ENCODE data around the gene OTULINL. TPM values are rescaled to one million over a fixed set of nuclear protein-coding genes. Genes with fewer than 3 reads are reported as not detected.
"Not testable (repeated sequence)": the region's sequence is repeated elsewhere in the genome, so short reads cannot be mapped to it uniquely, and the experiment has no call there.

OTULINL gene
- 0.17 TPM for polyA plus RNA-seq (2012; ENCODE audit: missing spikeins)

- FAIRE-seq (no peak), DNase-seq (ENCODE audit: insufficient read length) (peak; percentile 87)
- no peak for TF ChIP-seq POLR2AphosphoS5 (IDR thresholded peaks at IDR 0.05; ENCODE audit: low read depth, low read length)
- TF ChIP-seq TAF1 (IDR thresholded peaks at IDR 0.05; ENCODE audit: borderline replicate concordance, low read depth, low read length): no peak
- no peak for TF ChIP-seq POLR2A (IDR thresholded peaks at IDR 0.05; ENCODE audit: low read depth, low read length)
These were observed at the start of gene OTULINL for GRCh38 chr5:14581106-14581890. Gene OTULINL (plus strand): TSS chr5:14581792. CDS start chr5:14581895, 103 bp downstream.

- TF ChIP-seq POLR2AphosphoS5 (IDR thresholded peaks at IDR 0.05; ENCODE audit: low read depth, low read length): no peak
- no peak for TF ChIP-seq POLR2A (IDR thresholded peaks at IDR 0.05; ENCODE audit: low read depth, low read length)
- TF ChIP-seq TAF1 (IDR thresholded peaks at IDR 0.05; ENCODE audit: borderline replicate concordance, low read depth, low read length): no peak
- FAIRE-seq: no peak
- no peak for DNase-seq (ENCODE audit: insufficient read length)
These were observed 49.4 kb upstream of the OTULINL start for GRCh38 chr5:14532180-14532579.

- no peak for FAIRE-seq
These were observed 46.8 kb upstream of the OTULINL start for GRCh38 chr5:14534773-14535172.

GRCh38 chr5:14545308-14545707 lies 36.3 kb upstream of the OTULINL start:
- FAIRE-seq: no peak
- TF ChIP-seq POLR2AphosphoS5 (IDR thresholded peaks at IDR 0.05; ENCODE audit: low read depth, low read length) (no peak), POLR2A (IDR thresholded peaks at IDR 0.05; ENCODE audit: low read depth, low read length) (no peak), TAF1 (IDR thresholded peaks at IDR 0.05; ENCODE audit: borderline replicate concordance, low read depth, low read length) (no peak)
- DNase-seq (ENCODE audit: insufficient read length): no peak

More at GRCh38 chr5:14534773-14535172, 46.8 kb upstream of the OTULINL start:
- DNase-seq (ENCODE audit: insufficient read length): no peak
- TF ChIP-seq TAF1 (IDR thresholded peaks at IDR 0.05; ENCODE audit: borderline replicate concordance, low read depth, low read length): no peak
- TF ChIP-seq POLR2AphosphoS5 (IDR thresholded peaks at IDR 0.05; ENCODE audit: low read depth, low read length): no peak
- TF ChIP-seq POLR2A (IDR thresholded peaks at IDR 0.05; ENCODE audit: low read depth, low read length): no peak

GRCh38 chr5:14545862-14546261 lies 35.7 kb upstream of the OTULINL start:
- TF ChIP-seq POLR2A (IDR thresholded peaks at IDR 0.05; ENCODE audit: low read depth, low read length): no peak
- no peak for TF ChIP-seq POLR2AphosphoS5 (IDR thresholded peaks at IDR 0.05; ENCODE audit: low read depth, low read length)
- no peak for TF ChIP-seq TAF1 (IDR thresholded peaks at IDR 0.05; ENCODE audit: borderline replicate concordance, low read depth, low read length)

GRCh38 chr5:14547666-14548065 lies 33.9 kb upstream of the OTULINL start:
- FAIRE-seq (no peak), DNase-seq (ENCODE audit: insufficient read length) (no peak)
- TF ChIP-seq POLR2AphosphoS5 (IDR thresholded peaks at IDR 0.05; ENCODE audit: low read depth, low read length) (no peak), TAF1 (IDR thresholded peaks at IDR 0.05; ENCODE audit: borderline replicate concordance, low read depth, low read length) (no peak), POLR2A (IDR thresholded peaks at IDR 0.05; ENCODE audit: low read depth, low read length) (no peak)

More at GRCh38 chr5:14545862-14546261, 35.7 kb upstream of the OTULINL start:
- FAIRE-seq (no peak), DNase-seq (ENCODE audit: insufficient read length) (no peak)

GRCh38 chr5:14551211-14551610 lies 30.4 kb upstream of the OTULINL start:
- no peak for DNase-seq (ENCODE audit: insufficient read length)
- FAIRE-seq: no peak
- TF ChIP-seq POLR2AphosphoS5 (IDR thresholded peaks at IDR 0.05; ENCODE audit: low read depth, low read length): no peak
- TF ChIP-seq TAF1 (IDR thresholded peaks at IDR 0.05; ENCODE audit: borderline replicate concordance, low read depth, low read length): no peak
- TF ChIP-seq POLR2A (IDR thresholded peaks at IDR 0.05; ENCODE audit: low read depth, low read length): no peak

- no peak for TF ChIP-seq POLR2AphosphoS5 (IDR thresholded peaks at IDR 0.05; ENCODE audit: low read depth, low read length)
- no peak for TF ChIP-seq POLR2A (IDR thresholded peaks at IDR 0.05; ENCODE audit: low read depth, low read length)
- TF ChIP-seq TAF1 (IDR thresholded peaks at IDR 0.05; ENCODE audit: borderline replicate concordance, low read depth, low read length): no peak
- FAIRE-seq: no peak
- DNase-seq (ENCODE audit: insufficient read length): no peak
These were observed 29.6 kb upstream of the OTULINL start for GRCh38 chr5:14552017-14552416.

GRCh38 chr5:14554288-14554687 lies 27.3 kb upstream of the OTULINL start:
- not testable (repeated sequence) for FAIRE-seq; DNase-seq (ENCODE audit: insufficient read length)

GRCh38 chr5:14556015-14556414 lies 25.6 kb upstream of the OTULINL start:
- DNase-seq (ENCODE audit: insufficient read length): no peak
- no peak for FAIRE-seq
- no peak for TF ChIP-seq POLR2AphosphoS5 (IDR thresholded peaks at IDR 0.05; ENCODE audit: low read depth, low read length)
- TF ChIP-seq POLR2A (IDR thresholded peaks at IDR 0.05; ENCODE audit: low read depth, low read length): no peak
- TF ChIP-seq TAF1 (IDR thresholded peaks at IDR 0.05; ENCODE audit: borderline replicate concordance, low read depth, low read length): no peak

GRCh38 chr5:14557203-14557770 lies 24.3 kb upstream of the OTULINL start:
- TF ChIP-seq POLR2AphosphoS5 (IDR thresholded peaks at IDR 0.05; ENCODE audit: low read depth, low read length): no peak
- TF ChIP-seq TAF1 (IDR thresholded peaks at IDR 0.05; ENCODE audit: borderline replicate concordance, low read depth, low read length): no peak
- TF ChIP-seq POLR2A (IDR thresholded peaks at IDR 0.05; ENCODE audit: low read depth, low read length): no peak
- DNase-seq (ENCODE audit: insufficient read length) (no peak), FAIRE-seq (no peak)

All from GM12892 (cell line).